ENCODE results near the gene PTPRQ.

Gene PTPRQ

GRCh38 chr12:80513211-80513610 lies 69.2 kb downstream of the PTPRQ start:
- Histone ChIP-seq H3K4me3 (ENCODE audit: low read depth, low read length) (no peak overlapping the region), H3K27me3 (ENCODE audit: control insufficient read depth, insufficient read depth, low read length) (no peaks in the 10 kb centered on the region), H3K9ac (ENCODE audit: low read depth, low read length) (no peak overlapping the region)

GRCh38 chr12:80517655-80518054 lies 73.6 kb downstream of the PTPRQ start:
- no peaks in the 10 kb centered on the region for H3K9me3 ChIP-seq (ENCODE audit: control insufficient read depth, insufficient read depth, low read length)
- H3K4me1 ChIP-seq (ENCODE audit: control insufficient read depth, insufficient read depth, low read length): no peaks in the 10 kb centered on the region
- no peak overlapping the region for H3K4me3 ChIP-seq (ENCODE audit: low read depth, low read length)
- H3K36me3 ChIP-seq (ENCODE audit: control insufficient read depth, insufficient read depth, low read length): no peaks in the 10 kb centered on the region
- no peaks in the 10 kb centered on the region for H3K27me3 ChIP-seq (ENCODE audit: control insufficient read depth, insufficient read depth, low read length)
- no peak overlapping the region for H3K9ac ChIP-seq (ENCODE audit: low read depth, low read length)

More at GRCh38 chr12:80513211-80513610, 69.2 kb downstream of the PTPRQ start:
- Histone ChIP-seq H3K9me3 (ENCODE audit: control insufficient read depth, insufficient read depth, low read length) (no peaks in the 10 kb centered on the region), H3K4me1 (ENCODE audit: control insufficient read depth, insufficient read depth, low read length) (no peaks in the 10 kb centered on the region), H3K36me3 (ENCODE audit: control insufficient read depth, insufficient read depth, low read length) (no peaks in the 10 kb centered on the region)

DNA sequence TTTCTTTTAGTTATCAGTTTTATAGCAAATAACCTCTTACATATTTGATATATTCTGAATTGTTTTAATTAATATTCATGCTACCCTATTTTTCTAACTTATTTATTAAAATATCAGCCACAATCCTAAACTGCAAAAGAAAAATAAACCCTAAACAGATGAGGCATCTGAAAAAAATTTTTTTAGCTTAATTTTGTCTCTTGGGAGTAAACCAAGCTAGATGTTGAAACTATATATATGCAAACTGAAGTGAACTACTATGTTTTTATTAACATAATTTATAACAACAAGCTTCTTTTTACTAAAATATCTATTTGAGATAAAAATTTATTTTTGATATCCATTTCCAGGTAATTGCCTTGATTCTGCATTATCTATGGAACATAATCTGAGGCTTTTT lies 87.6 kb downstream of the PTPRQ start:
- H3K9ac ChIP-seq (ENCODE audit: low read depth, low read length): no peak overlapping the region
- H3K4me3 ChIP-seq (ENCODE audit: low read depth, low read length): no peak overlapping the region
- no peaks in the 10 kb centered on the region for H3K4me1 ChIP-seq (ENCODE audit: control insufficient read depth, insufficient read depth, low read length)
- H3K27me3 ChIP-seq (ENCODE audit: control insufficient read depth, insufficient read depth, low read length): no peaks in the 10 kb centered on the region
- no peaks in the 10 kb centered on the region for H3K9me3 ChIP-seq (ENCODE audit: control insufficient read depth, insufficient read depth, low read length)
- no peaks in the 10 kb centered on the region for H3K36me3 ChIP-seq (ENCODE audit: control insufficient read depth, insufficient read depth, low read length)

- no peaks in the 10 kb centered on the region for H3K9me3 ChIP-seq (ENCODE audit: control insufficient read depth, insufficient read depth, low read length)
- H3K9ac ChIP-seq (ENCODE audit: low read depth, low read length): no peak overlapping the region
Measured at GRCh38 chr12:80539029-80539428, 95.0 kb downstream of the PTPRQ start.

DNA sequence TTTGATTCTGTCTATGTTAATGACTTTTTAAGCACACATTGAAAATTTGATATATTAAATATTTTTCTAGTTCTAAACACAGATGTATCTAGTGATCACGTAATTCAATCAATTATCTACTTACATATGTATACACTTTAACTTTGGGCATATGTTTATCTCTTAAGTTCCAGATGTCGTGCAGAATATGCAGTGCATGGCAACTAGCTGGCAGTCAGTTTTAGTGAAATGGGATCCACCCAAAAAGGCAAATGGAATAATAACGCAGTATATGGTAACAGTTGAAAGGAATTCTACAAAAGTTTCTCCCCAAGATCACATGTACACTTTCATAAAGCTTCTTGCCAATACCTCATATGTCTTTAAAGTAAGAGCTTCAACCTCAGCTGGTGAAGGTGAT lies 105.3 kb downstream of the PTPRQ start:
- Histone ChIP-seq H3K9me3 (ENCODE audit: control insufficient read depth, insufficient read depth, low read length) (no peaks in the 10 kb centered on the region), H3K36me3 (ENCODE audit: control insufficient read depth, insufficient read depth, low read length) (no peaks in the 10 kb centered on the region), H3K4me1 (ENCODE audit: control insufficient read depth, insufficient read depth, low read length) (no peaks in the 10 kb centered on the region), H3K27me3 (ENCODE audit: control insufficient read depth, insufficient read depth, low read length) (no peaks in the 10 kb centered on the region), H3K9ac (ENCODE audit: low read depth, low read length) (no peak overlapping the region), H3K4me3 (ENCODE audit: low read depth, low read length) (no peak overlapping the region)

More at GRCh38 chr12:80539029-80539428, 95.0 kb downstream of the PTPRQ start:
- H3K36me3 ChIP-seq (ENCODE audit: control insufficient read depth, insufficient read depth, low read length): no peaks in the 10 kb centered on the region
- H3K27me3 ChIP-seq (ENCODE audit: control insufficient read depth, insufficient read depth, low read length): no peaks in the 10 kb centered on the region
- H3K4me1 ChIP-seq (ENCODE audit: control insufficient read depth, insufficient read depth, low read length): no peaks in the 10 kb centered on the region
- no peak overlapping the region for H3K4me3 ChIP-seq (ENCODE audit: low read depth, low read length)

DNA sequence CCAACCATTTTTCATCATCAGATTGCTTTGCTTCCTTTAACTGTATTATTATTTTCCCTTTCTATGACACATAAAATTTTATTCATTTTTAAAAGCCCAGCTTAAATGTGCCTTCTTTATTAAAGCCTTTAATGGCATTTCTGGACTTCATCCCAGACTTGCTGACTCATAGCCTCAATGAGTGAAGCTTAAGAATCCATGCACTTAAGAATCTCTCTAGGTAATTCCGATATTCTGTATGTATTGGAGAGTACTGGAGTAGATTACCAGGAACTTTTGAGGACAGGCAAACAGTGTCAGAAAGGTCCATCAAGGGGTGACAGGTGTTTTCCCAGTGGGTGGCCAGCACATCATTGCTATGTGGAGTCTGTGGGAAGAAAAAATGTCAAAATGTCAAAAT lies 107.9 kb downstream of the PTPRQ start:
- no peak overlapping the region for H3K4me3 ChIP-seq (ENCODE audit: low read depth, low read length)
- H3K9ac ChIP-seq (ENCODE audit: low read depth, low read length): no peak overlapping the region
- no peaks in the 10 kb centered on the region for H3K27me3 ChIP-seq (ENCODE audit: control insufficient read depth, insufficient read depth, low read length)

GRCh38 chr12:80553316-80553715 lies 109.3 kb downstream of the PTPRQ start:
- Histone ChIP-seq H3K4me3 (ENCODE audit: low read depth, low read length) (no peak overlapping the region), H3K36me3 (ENCODE audit: control insufficient read depth, insufficient read depth, low read length) (no peaks in the 10 kb centered on the region), H3K9me3 (ENCODE audit: control insufficient read depth, insufficient read depth, low read length) (no peaks in the 10 kb centered on the region), H3K27me3 (ENCODE audit: control insufficient read depth, insufficient read depth, low read length) (no peaks in the 10 kb centered on the region), H3K9ac (ENCODE audit: low read depth, low read length) (no peak overlapping the region), H3K4me1 (ENCODE audit: control insufficient read depth, insufficient read depth, low read length) (no peaks in the 10 kb centered on the region)

More for the DNA sequence above, 107.9 kb downstream of the PTPRQ start:
- Histone ChIP-seq H3K4me1 (ENCODE audit: control insufficient read depth, insufficient read depth, low read length) (no peaks in the 10 kb centered on the region), H3K9me3 (ENCODE audit: control insufficient read depth, insufficient read depth, low read length) (no peaks in the 10 kb centered on the region), H3K36me3 (ENCODE audit: control insufficient read depth, insufficient read depth, low read length) (no peaks in the 10 kb centered on the region)

- no peaks in the 10 kb centered on the region for H3K4me1 ChIP-seq (ENCODE audit: control insufficient read depth, insufficient read depth, low read length)
- no peaks in the 10 kb centered on the region for H3K36me3 ChIP-seq (ENCODE audit: control insufficient read depth, insufficient read depth, low read length)
- H3K9me3 ChIP-seq (ENCODE audit: control insufficient read depth, insufficient read depth, low read length): no peaks in the 10 kb centered on the region
- H3K27me3 ChIP-seq (ENCODE audit: control insufficient read depth, insufficient read depth, low read length): no peaks in the 10 kb centered on the region
- no peak overlapping the region for H3K9ac ChIP-seq (ENCODE audit: low read depth, low read length)
- no peak overlapping the region for H3K4me3 ChIP-seq (ENCODE audit: low read depth, low read length)
Measured at GRCh38 chr12:80556566-80556965, 112.5 kb downstream of the PTPRQ start.

GRCh38 chr12:80559766-80560165 lies 115.7 kb downstream of the PTPRQ start:
- no peaks in the 10 kb centered on the region for H3K27me3 ChIP-seq (ENCODE audit: control insufficient read depth, insufficient read depth, low read length)
- H3K36me3 ChIP-seq (ENCODE audit: control insufficient read depth, insufficient read depth, low read length): no peaks in the 10 kb centered on the region
- no peak overlapping the region for H3K9ac ChIP-seq (ENCODE audit: low read depth, low read length)
- no peaks in the 10 kb centered on the region for H3K9me3 ChIP-seq (ENCODE audit: control insufficient read depth, insufficient read depth, low read length)
- H3K4me1 ChIP-seq (ENCODE audit: control insufficient read depth, insufficient read depth, low read length): no peaks in the 10 kb centered on the region
- H3K4me3 ChIP-seq (ENCODE audit: low read depth, low read length): no peak overlapping the region

DNA sequence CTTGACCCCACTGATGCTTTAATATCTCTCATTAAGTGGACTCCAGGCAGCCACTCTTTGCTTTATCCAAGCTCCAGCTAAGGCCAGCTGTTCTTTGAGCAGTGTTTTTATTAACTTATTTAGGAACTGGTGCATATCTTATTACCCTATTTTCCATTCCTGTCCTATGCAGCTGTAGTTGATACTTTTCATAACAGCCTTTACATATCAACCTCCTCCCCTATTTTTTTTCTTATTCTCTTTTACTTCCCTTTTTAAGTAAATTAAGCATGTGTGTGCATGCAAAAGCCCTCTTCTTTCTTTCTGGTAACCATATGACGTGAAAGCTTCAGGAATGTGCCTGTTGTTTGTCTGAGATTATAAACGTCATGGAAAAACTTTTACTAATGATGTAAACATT lies 121.2 kb downstream of the PTPRQ start:
- Histone ChIP-seq H3K27me3 (ENCODE audit: control insufficient read depth, insufficient read depth, low read length) (no peaks in the 10 kb centered on the region), H3K36me3 (ENCODE audit: control insufficient read depth, insufficient read depth, low read length) (no peaks in the 10 kb centered on the region), H3K4me3 (ENCODE audit: low read depth, low read length) (no peak overlapping the region), H3K4me1 (ENCODE audit: control insufficient read depth, insufficient read depth, low read length) (no peaks in the 10 kb centered on the region), H3K9me3 (ENCODE audit: control insufficient read depth, insufficient read depth, low read length) (no peaks in the 10 kb centered on the region), H3K9ac (ENCODE audit: low read depth, low read length) (no peak overlapping the region)

GRCh38 chr12:80567401-80567800 lies 123.4 kb downstream of the PTPRQ start:
- Histone ChIP-seq H3K27me3 (ENCODE audit: control insufficient read depth, insufficient read depth, low read length) (no peaks in the 10 kb centered on the region), H3K9ac (ENCODE audit: low read depth, low read length) (no peak overlapping the region), H3K4me1 (ENCODE audit: control insufficient read depth, insufficient read depth, low read length) (no peaks in the 10 kb centered on the region), H3K4me3 (ENCODE audit: low read depth, low read length) (no peak overlapping the region), H3K36me3 (ENCODE audit: control insufficient read depth, insufficient read depth, low read length) (no peaks in the 10 kb centered on the region), H3K9me3 (ENCODE audit: control insufficient read depth, insufficient read depth, low read length) (no peaks in the 10 kb centered on the region)

DNA sequence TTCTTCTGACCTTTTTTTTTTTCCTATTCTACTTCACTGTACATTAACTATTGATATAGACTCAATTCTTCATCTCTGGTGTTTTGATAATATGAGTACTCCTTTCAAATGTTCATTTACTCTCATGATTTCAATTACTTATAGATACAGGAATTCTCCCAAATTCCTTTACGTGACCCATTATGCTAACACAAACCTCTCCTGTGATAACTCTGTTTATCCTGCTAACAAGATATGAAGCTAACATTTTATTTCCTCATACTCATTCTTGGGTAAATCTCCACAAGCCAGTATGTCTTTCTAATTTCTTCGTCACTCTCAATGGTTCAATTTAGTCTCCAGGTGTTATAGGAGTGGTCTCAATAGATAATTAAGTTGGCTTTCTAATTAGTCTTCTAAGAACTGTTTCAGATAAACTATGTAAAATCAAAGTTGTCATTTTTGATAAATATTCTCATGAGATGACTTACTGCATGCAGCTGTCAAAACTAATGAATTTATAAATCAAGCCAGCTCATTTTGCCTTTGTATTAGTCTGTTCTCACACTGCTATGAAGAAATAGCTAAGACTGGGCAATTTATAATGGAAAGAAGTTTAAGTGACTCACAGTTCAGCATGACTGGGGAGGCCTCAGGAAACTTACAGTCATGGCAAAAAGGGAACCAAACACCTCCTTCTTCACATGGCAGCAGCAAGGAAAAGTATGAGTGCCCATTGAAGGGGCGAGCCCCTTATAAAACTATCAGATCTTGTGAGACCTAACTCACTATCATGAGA lies 132.8 kb downstream of the PTPRQ start:
- H3K4me3 ChIP-seq (ENCODE audit: low read depth, low read length): no peak overlapping the region
- no peaks in the 10 kb centered on the region for H3K4me1 ChIP-seq (ENCODE audit: control insufficient read depth, insufficient read depth, low read length)
- no peaks in the 10 kb centered on the region for H3K36me3 ChIP-seq (ENCODE audit: control insufficient read depth, insufficient read depth, low read length)
- H3K9ac ChIP-seq (ENCODE audit: low read depth, low read length): no peak overlapping the region
- H3K27me3 ChIP-seq (ENCODE audit: control insufficient read depth, insufficient read depth, low read length): no peaks in the 10 kb centered on the region
- H3K9me3 ChIP-seq (ENCODE audit: control insufficient read depth, insufficient read depth, low read length): no peaks in the 10 kb centered on the region

Measured in iPS-15b (cell line).